Measurements from ENCODE around the gene MT1E. TPM values are rescaled to one million over a fixed set of nuclear protein-coding genes. Genes with fewer than 3 reads are reported as not detected.

MT1E gene
- total and polyA plus RNA-seq, 2 of the 8 experiments (the other 6 are each of a cell fraction or from before 2014, with no cell fraction given): 7.9 to 117 TPM

GRCh38 chr16:56649820-56650219, 24.2 kb downstream of the MT1E start:
- no peak overlapping the region for H3K18ac ChIP-seq (ENCODE audit: extremely low read depth, low read length)
- H2BK15ac ChIP-seq (ENCODE audit: low read length): no peak overlapping the region
- no peak overlapping the region for H3K4me3 ChIP-seq (ENCODE audit: extremely low read depth in 1 of 4, insufficient read depth in 2 of 4, low read depth in 3 of 4, low read length in 4 of 4)
- H3K27me3 ChIP-seq (replicated peaks in 1 of 4; ENCODE audit: control insufficient read depth in 3 of 4, extremely low read depth in 1 of 4, insufficient read depth in 3 of 4, low read length in 3 of 4): peaks cover 37 to 70% (median 62%) of the 10 kb centered on the region in 4 experiments
- no peak overlapping the region for H2BK120ac ChIP-seq (replicated peaks; ENCODE audit: low read depth, low read length)
- no peaks in the 10 kb centered on the region for H3K79me1 ChIP-seq (ENCODE audit: low read depth, low read length)
- H3K23ac ChIP-seq (ENCODE audit: insufficient read length): no peak overlapping the region
- H3K23me2 ChIP-seq (ENCODE audit: low read depth, low read length): no peaks in the 10 kb centered on the region; the same call in 1 of the 2 replicates
- no peaks in the 10 kb centered on the region for H3K9me3 ChIP-seq (ENCODE audit: insufficient read depth in 2 of 2, low read depth in 1 of 2, low read length in 1 of 2)
- FAIRE-seq (no peak), DNase-seq (ENCODE audit: low read depth in 1 of 2, low spot score in 2 of 2) (no peak)
- H3K9ac ChIP-seq (replicated peaks in 1 of 4; ENCODE audit: extremely low read depth in 1 of 4, low read depth in 3 of 4, low read length in 3 of 4): no peak overlapping the region
- H3K27ac ChIP-seq (ENCODE audit: low read depth, low read length): no peak overlapping the region
- CTCF ChIA-PET (ENCODE audit: partially characterized antibody): interaction anchor here (0.8 kb wide), 1 partner anchor 15 kb away, joined by 3 read pairs; no protein-coding TSS in a partner anchor
- 75% methylated on average over 3 of the region's 3 CpGs; no CpG with 5 or more reads in 1 of the 2 experiments for WGBS, 2 experiments (ENCODE audit: extremely low coverage in 1 of 2, insufficient coverage in 1 of 2, insufficient read length in 1 of 2, insufficient replicate concordance in 2 of 2, low coverage in 1 of 2, low lambda C conversion rate in 2 of 2, missing lambda C conversion rate in 1 of 2)
- H3K14ac ChIP-seq (ENCODE audit: insufficient read length): no peak overlapping the region
- no peak overlapping the region for H3K56ac ChIP-seq (replicated peaks; ENCODE audit: insufficient read length, low read depth, low read length)
- no peak overlapping the region for H4K5ac ChIP-seq (ENCODE audit: insufficient read length, low read depth, low read length)
- no peak overlapping the region for H2AFZ ChIP-seq (ENCODE audit: low read length)
- H2BK5ac ChIP-seq (ENCODE audit: low read depth, low read length): no peak overlapping the region
- no peak overlapping the region for H3K4me2 ChIP-seq (ENCODE audit: insufficient read depth in 1 of 2, low read depth in 2 of 2, low read length in 2 of 2)
- H4K20me1 ChIP-seq (replicated peaks in 1 of 2; ENCODE audit: control insufficient read depth in 1 of 2, insufficient read depth in 2 of 2, low read length in 2 of 2): peaks cover 2 to 4% of the 10 kb centered on the region in 2 experiments
- no peaks in the 10 kb centered on the region for H3K36me3 ChIP-seq (ENCODE audit: control insufficient read depth in 2 of 4, insufficient read depth in 4 of 4, low read length in 3 of 4)
- no peak overlapping the region for H2BK12ac ChIP-seq (ENCODE audit: low read depth, low read length)
- no peaks in the 10 kb centered on the region for H3K79me2 ChIP-seq (ENCODE audit: control insufficient read depth in 1 of 2, insufficient read depth in 2 of 2, low read length in 2 of 2)
- H4K8ac ChIP-seq (ENCODE audit: extremely low read depth, insufficient read depth, low read length): no peak overlapping the region
- no peak overlapping the region for H2AK5ac ChIP-seq (ENCODE audit: low read depth, low read length)
- no peak overlapping the region for H2BK20ac ChIP-seq (ENCODE audit: low read length)
- H4K91ac ChIP-seq (replicated peaks; ENCODE audit: insufficient read length, low read length): no peak overlapping the region
- H3K4me1 ChIP-seq (replicated peaks in 1 of 4; ENCODE audit: control insufficient read depth in 3 of 4, insufficient read depth in 4 of 4, low read length in 3 of 4): peaks cover 0 to 7% (median 4%) of the 10 kb centered on the region in 4 experiments; a peak in 2 of 7 replicates
- POLR2A ChIA-PET (ENCODE audit: partially characterized antibody): no interaction called here
- no peak overlapping the region for H3K4ac ChIP-seq (replicated peaks; ENCODE audit: insufficient read length, low read depth, low read length)
- TF ChIP-seq RFX5 (IDR thresholded peaks at IDR 0.05; ENCODE audit: borderline replicate concordance, low read depth, low read length) (no peak), TAF1 (IDR thresholded peaks at IDR 0.05; ENCODE audit: low read depth, low read length) (no peak), FOSL1 (IDR thresholded peaks at IDR 0.05; ENCODE audit: insufficient read depth, low read depth, low read length) (no peak), KDM4A (IDR thresholded peaks at IDR 0.05; ENCODE audit: low read depth, low read length, severe bottlenecking) (no peak), YY1 (IDR thresholded peaks at IDR 0.05; ENCODE audit: low read depth, low read length) (no peak), GTF2F1 (IDR thresholded peaks at IDR 0.05; ENCODE audit: borderline replicate concordance, low read depth, low read length) (no peak), GABPA (IDR thresholded peaks at IDR 0.05; ENCODE audit: borderline replicate concordance, insufficient read depth, low read length) (no peak), MAFK (IDR thresholded peaks at IDR 0.05; ENCODE audit: low read depth, low read length) (no peak), SIX5 (IDR thresholded peaks at IDR 0.05; ENCODE audit: low read depth, low read length) (no peak), ASH2L (IDR thresholded peaks at IDR 0.05; ENCODE audit: low read length) (no peak), CEBPB (IDR thresholded peaks at IDR 0.05; ENCODE audit: low read depth, low read length) (no peak), EZH2 (IDR thresholded peaks at IDR 0.05; ENCODE audit: low read depth, low read length, severe bottlenecking) (no peak), KDM5A (IDR thresholded peaks at IDR 0.05; ENCODE audit: low read length) (no peak), CHD2 (IDR thresholded peaks at IDR 0.05; ENCODE audit: low read length) (no peak), POLR2A (IDR thresholded peaks at IDR 0.05; ENCODE audit: control extremely low read depth in 1 of 2, low read depth in 2 of 2, low read length in 2 of 2) (no peak)
- TF ChIP-seq, protein P1, sequence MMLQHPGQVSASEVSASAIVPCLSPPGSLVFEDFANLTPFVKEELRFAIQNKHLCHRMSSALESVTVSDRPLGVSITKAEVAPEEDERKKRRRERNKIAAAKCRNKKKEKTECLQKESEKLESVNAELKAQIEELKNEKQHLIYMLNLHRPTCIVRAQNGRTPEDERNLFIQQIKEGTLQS (IDR thresholded peaks at IDR 0.05; ENCODE audit: insufficient read depth, low read depth, low read length): no peak
